HepG2 (cell line): ENCODE data around the gene ZNRF3. TPM values are rescaled to one million over a fixed set of nuclear protein-coding genes. Genes with fewer than 3 reads are reported as not detected.

Source experiments
- AFF4 ChIP-seq: sonication (generic); formaldehyde crosslinking; IDR thresholded peaks from 2 replicates; pipeline ENCODE4 v1.4.0; 2020; ENCODE audit warnings: missing genetic modification reagents
- AGO1 ChIP-seq: fragments of 200-400 bp; formaldehyde crosslinking; IDR thresholded peaks from 2 replicates; pipeline ENCODE4 v1.6.1; 2017; ENCODE audit warnings: mild to moderate bottlenecking, low read depth, low read length, moderate library complexity; ENCODE audit not compliant: poor library complexity, severe bottlenecking
- CAMTA2 ChIP-seq: sonication (generic); formaldehyde crosslinking; IDR thresholded peaks from 2 replicates; pipeline ENCODE4 v1.4.0; 2020; ENCODE audit warnings: mild to moderate bottlenecking, missing genetic modification reagents, borderline replicate concordance
- KLF12 ChIP-seq: sonication (generic); formaldehyde crosslinking; IDR thresholded peaks from 2 replicates; pipeline ENCODE4 v1.4.0; 2020; ENCODE audit warnings: missing genetic modification reagents, borderline replicate concordance
- NFE2L2 ChIP-seq: fragments of 150-350 bp; IDR thresholded peaks from 2 replicates; pipeline ENCODE4 v1.6.1; 2014; ENCODE audit warnings: low read length
- SAFB2 ChIP-seq: sonication (generic); formaldehyde crosslinking; IDR thresholded peaks from 2 replicates; pipeline ENCODE4 v1.5.1; 2020; ENCODE audit warnings: missing genetic modification reagents, low read depth, mild to moderate bottlenecking, borderline replicate concordance
- SP140L ChIP-seq: sonication (generic); formaldehyde crosslinking; IDR thresholded peaks from 2 replicates; pipeline ENCODE4 v1.4.0; 2020; ENCODE audit warnings: missing genetic modification reagents, borderline replicate concordance
- SP5 ChIP-seq: IDR thresholded peaks from 2 replicates; pipeline ENCODE4 v1.6.1; 2016; ENCODE audit warnings: low read depth, borderline replicate concordance
- SRSF9 ChIP-seq: fragments of 200-400 bp; formaldehyde crosslinking; IDR thresholded peaks from 2 replicates; pipeline ENCODE4 v1.6.1; 2018; ENCODE audit warnings: borderline replicate concordance, mild to moderate bottlenecking, low read depth, low read length; ENCODE audit not compliant: insufficient read depth, poor library complexity, severe bottlenecking
- TGIF2 ChIP-seq: IDR thresholded peaks from 2 replicates; pipeline ENCODE4 v1.6.1; 2016; ENCODE audit warnings: control low read depth, missing compliant biosample characterization
- TSC22D2 ChIP-seq: sonication (generic); formaldehyde crosslinking; IDR thresholded peaks from 2 replicates; pipeline ENCODE4 v1.5.1; 2020; ENCODE audit warnings: missing genetic modification reagents, mild to moderate bottlenecking, borderline replicate concordance
- YEATS4 ChIP-seq: sonication (generic); formaldehyde crosslinking; IDR thresholded peaks from 2 replicates; pipeline ENCODE4 v1.4.0; 2020; ENCODE audit warnings: missing genetic modification reagents, borderline replicate concordance
- ZFP91 ChIP-seq: sonication (generic); formaldehyde crosslinking; IDR thresholded peaks from 2 replicates; pipeline ENCODE4 v1.9.0; 2022; ENCODE audit warnings: missing genetic modification reagents, mild to moderate bottlenecking, borderline replicate concordance
- ZNF512B ChIP-seq: sonication (generic); formaldehyde crosslinking; IDR thresholded peaks from 2 replicates; pipeline ENCODE4 v1.5.1; 2020; ENCODE audit warnings: missing genetic modification reagents, mild to moderate bottlenecking, borderline replicate concordance
- ZNF749 ChIP-seq: sonication (generic); formaldehyde crosslinking; IDR thresholded peaks from 2 replicates; pipeline ENCODE4 v1.8.0; 2022; ENCODE audit warnings: mild to moderate bottlenecking, missing genetic modification reagents, moderate library complexity, borderline replicate concordance
- ZNF850 ChIP-seq: sonication (generic); formaldehyde crosslinking; conservative IDR thresholded peaks from 2 replicates; pipeline ENCODE4 v1.9.0; 2021; ENCODE audit warnings: mild to moderate bottlenecking, missing genetic modification reagents
- ZSCAN25 ChIP-seq: sonication (generic); formaldehyde crosslinking; IDR thresholded peaks from 2 replicates; pipeline ENCODE4 v1.8.0; 2022; ENCODE audit warnings: mild to moderate bottlenecking, missing genetic modification reagents
- ZZZ3 ChIP-seq: sonication (generic); formaldehyde crosslinking; IDR thresholded peaks from 2 replicates; pipeline ENCODE4 v1.4.0; 2020; ENCODE audit warnings: missing genetic modification reagents, mild to moderate bottlenecking, borderline replicate concordance
- polyA plus RNA-seq, 8 experiments: library from polyadenylated mRNA; depleted of rRNA in 3 of 8; stranded (reverse) in 7 of 8; unstranded in 1 of 8; fragments of >200 nt; fragmentation: Illumina TruSeq in 4 of 8; extraction: Trizol in 4 of 8; gene quantifications; 2 replicates each; pipeline versions ENCODE4 v1.2.1 to v1.2.3, GENCODE V29; 2011 to 2016; ENCODE audit warnings: low read depth in 4 of 8, missing spikeins in 1 of 8, mixed read lengths in 1 of 8; ENCODE audit not compliant: insufficient read depth in 1 of 8
- total RNA-seq, 5 experiments: library from RNA; depleted of rRNA; stranded (reverse); fragments of >200 nt; fragmentation: Illumina TruSeq; extraction: Trizol; gene quantifications; 2 replicates each; pipeline ENCODE4 v1.2.3, GENCODE V29; 2016; ENCODE audit warnings: low read depth in 1 of 5
- TF ChIP-seq, protein P1 (sequence below): sonication (generic); formaldehyde crosslinking; IDR thresholded peaks from 2 replicates; pipeline ENCODE4 v1.5.0; 2020; ENCODE audit warnings: missing genetic modification reagents

Gene ZNRF3
- total and polyA plus RNA-seq, 2 of the 13 experiments (the other 11 are each of a cell fraction or from before 2014, with no cell fraction given), result 20.3 to 36.7 TPM

- no peak for TF ChIP-seq TSC22D2 (CRISPR knock-in tag)
- TF ChIP-seq ZSCAN25, result no peak
- no peak for TF ChIP-seq SRSF9
- 0 out of 2 replicates have a peak, but pooled peaks have one; percentile 17 for TF ChIP-seq SP5
- TF ChIP-seq, protein P1, sequence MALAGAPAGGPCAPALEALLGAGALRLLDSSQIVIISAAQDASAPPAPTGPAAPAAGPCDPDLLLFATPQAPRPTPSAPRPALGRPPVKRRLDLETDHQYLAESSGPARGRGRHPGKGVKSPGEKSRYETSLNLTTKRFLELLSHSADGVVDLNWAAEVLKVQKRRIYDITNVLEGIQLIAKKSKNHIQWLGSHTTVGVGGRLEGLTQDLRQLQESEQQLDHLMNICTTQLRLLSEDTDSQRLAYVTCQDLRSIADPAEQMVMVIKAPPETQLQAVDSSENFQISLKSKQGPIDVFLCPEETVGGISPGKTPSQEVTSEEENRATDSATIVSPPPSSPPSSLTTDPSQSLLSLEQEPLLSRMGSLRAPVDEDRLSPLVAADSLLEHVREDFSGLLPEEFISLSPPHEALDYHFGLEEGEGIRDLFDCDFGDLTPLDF (CRISPR knock-in tag), result 0 out of 2 replicates have a peak, but pooled peaks have one; percentile 7
- 0 out of 2 replicates have a peak, but pooled peaks have one; percentile 31 for TF ChIP-seq ZNF512B (CRISPR knock-in tag)
- TF ChIP-seq ZNF749 (CRISPR knock-in tag), result no peak
- TF ChIP-seq CAMTA2 (CRISPR knock-in tag), result no peak
- no peak for TF ChIP-seq SAFB2
- TF ChIP-seq YEATS4 (CRISPR knock-in tag), result peak; percentile 48; the same call in 1 of the 2 replicates
- TF ChIP-seq ZFP91, result no peak
- peak; percentile 67; the same call in 1 of the 2 replicates for TF ChIP-seq AFF4 (CRISPR knock-in tag)
- peak; percentile 34; the same call in 1 of the 2 replicates for TF ChIP-seq KLF12 (CRISPR knock-in tag)
- peak; percentile 41; the same call in 1 of the 2 replicates for TF ChIP-seq TGIF2 (CRISPR knock-in tag)
- no peak for TF ChIP-seq ZZZ3 (CRISPR knock-in tag)
- TF ChIP-seq SP140L (CRISPR knock-in tag), result no peak
- TF ChIP-seq AGO1, result no peak
- TF ChIP-seq NFE2L2, result no peak
- TF ChIP-seq ZNF850 (CRISPR knock-in tag), result no peak
Measured at GRCh38 chr22:28981818-28982499, 98.6 kb downstream of the ZNRF3 start (continued).
